Heart left ventricle (tissue), 16 donors: ENCODE data around the gene MUL1. TPM values are rescaled to one million over a fixed set of nuclear protein-coding genes. Genes with fewer than 3 reads are reported as not detected.

ENCODE experiments used
- ATAC-seq, 4 donors: fragments of 200-7000 bp; cut with Tn5 transposase; one replicate each; pipeline ENCODE4 v1.9.1; 2020 to 2022; ENCODE audit warnings: moderate library complexity in 4 of 4, mild to moderate bottlenecking in 3 of 4, moderate number of reproducible peaks in 1 of 4
- DNase-seq, 5 donors: peaks; one replicate each; pipeline ENCODE4 v3.0.0-alpha.2; 2020
- H3K27ac ChIP-seq, 12 donors: fragments of 200-600 bp; sonication (generic) in 4 of 12; one replicate each; pipeline versions ENCODE4 v1.5.0 to v1.8.0; 2016 to 2022; ENCODE audit warnings: mild to moderate bottlenecking in 2 of 12
- H3K27me3 ChIP-seq, 9 donors: fragments of 200-600 bp; sonication (generic) in 2 of 9; one replicate each; pipeline versions ENCODE4 v1.5.1 to v1.8.0; 2016 to 2022; ENCODE audit warnings: mild to moderate bottlenecking in 3 of 9
- H3K36me3 ChIP-seq, 9 donors: fragments of 200-600 bp; sonication (generic) in 2 of 9; one replicate each; pipeline versions ENCODE4 v1.5.0 to v1.8.0; 2018 to 2022; ENCODE audit warnings: mild to moderate bottlenecking in 2 of 9
- H3K4me1 ChIP-seq, 12 donors: fragments of 200-600 bp; sonication (generic) in 4 of 12; one replicate each; pipeline versions ENCODE4 v1.5.0 to v1.8.0; 2016 to 2022; ENCODE audit warnings: mild to moderate bottlenecking in 3 of 12
- H3K4me3 ChIP-seq, 12 donors: fragments of 200-600 bp; sonication (generic) in 4 of 12; one replicate each; pipeline versions ENCODE4 v1.5.0 to v1.8.0; 2017 to 2022; ENCODE audit warnings: mild to moderate bottlenecking in 9 of 12, moderate library complexity in 4 of 12
- H3K9me3 ChIP-seq, 12 donors: fragments of 200-600 bp; sonication (generic) in 4 of 12; one replicate each; pipeline versions ENCODE4 v1.5.0 to v1.8.0; 2016 to 2022; ENCODE audit warnings: mild to moderate bottlenecking in 1 of 12
- POLR2A ChIP-seq, 2 donors: fragments of 450-650 bp; IDR thresholded peaks; one replicate each; pipeline ENCODE4 v1.6.1; 2017; ENCODE audit warnings: antibody characterized with exemption in 2 of 2, mild to moderate bottlenecking in 2 of 2, moderate library complexity in 2 of 2
- WGBS, 4 donors: extraction: QIAGEN DNeasy Blood & Tissue Kit in 2 of 4; methylation state at CpG; one replicate each; pipeline versions ENCODE4 v1.1.5 to v1.1.7; 2013 to 2018; 5-methylcytosine and 5-hydroxymethylcytosine counted together
- intact Hi-C, 10 donors: fragments of 100-400 bp; cut with DNase I; formaldehyde crosslinking; loops; one replicate each; pipeline versions ENCODE4 v1.11.1 to v1.14.2; 2022
- polyA plus RNA-seq, 2 donors: library from polyadenylated mRNA; stranded (reverse); fragments of 200-250 nt; gene quantifications; one replicate each; pipeline ENCODE4 v1.2.3, GENCODE V29; 2013
- total RNA-seq, 9 donors: library from RNA; depleted of rRNA in 2 of 9; stranded (reverse); fragments of >200 nt in 2 of 9; fragmentation: NEBNext Ultra II Directional in 3 of 9; extraction: Animal tissue kit (Norgen Biotek cat#: 25700) in 3 of 9; gene quantifications; one replicate each; pipeline versions ENCODE4 v1.1.0 to v1.2.4, GENCODE V29; 2016 to 2023
- TF ChIP-seq, protein P1 (sequence below), 12 donors: fragments of 200-600 bp; sonication (generic) in 4 of 12; IDR thresholded peaks; one replicate each; pipeline versions ENCODE4 v1.5.0 to v1.8.0; 2018 to 2022; ENCODE audit warnings: antibody characterized with exemption in 12 of 12, mild to moderate bottlenecking in 5 of 12
- donor health status: ischemic (EF 13 %, LVEDD 7.1; RV severe dilation, severe dysfunction).
- donor health status: healthy with polysubstance abuse.
- donor health status: DM: no; HTN: yes; CAD: no.
- donor health status: DM: no; HTN: no; CAD: no.
- donor health status: ischemic (EF 25% LVEDD 6.9; RV normal size, moderate dysfunction).
- donor health status: ischemic (EF 25% LVEDD 5.7; RV mildly dilated, moderate dysfunction).
- donor health status: healthy.
- donor health status: DM: yes; HTN: yes; CAD: no.
- donor health status: ischemic (EF 35%, LVEDD 5.7; RV mildly dilated, moderate dysfunction).
- donor health status: nonischemic (EF 11% LVEDD 7.7; RV severe dilation, severe dysfunction).
- donor health status: DM: yes; HTN: yes; CAD: no.
- donor health status: PGD.
- donor health status: ischemic (EF 29% LVEDD 5.4; RV normal size, mild dysfunction).
- donor health status: nonischemic (EF 23%, LVEDD 6.1; RV moderate dilation, normal function).

The MUL1 gene
- total and polyA plus RNA-seq, 11 donors = 12.4 to 57.3 (median 41.2) TPM

DNA sequence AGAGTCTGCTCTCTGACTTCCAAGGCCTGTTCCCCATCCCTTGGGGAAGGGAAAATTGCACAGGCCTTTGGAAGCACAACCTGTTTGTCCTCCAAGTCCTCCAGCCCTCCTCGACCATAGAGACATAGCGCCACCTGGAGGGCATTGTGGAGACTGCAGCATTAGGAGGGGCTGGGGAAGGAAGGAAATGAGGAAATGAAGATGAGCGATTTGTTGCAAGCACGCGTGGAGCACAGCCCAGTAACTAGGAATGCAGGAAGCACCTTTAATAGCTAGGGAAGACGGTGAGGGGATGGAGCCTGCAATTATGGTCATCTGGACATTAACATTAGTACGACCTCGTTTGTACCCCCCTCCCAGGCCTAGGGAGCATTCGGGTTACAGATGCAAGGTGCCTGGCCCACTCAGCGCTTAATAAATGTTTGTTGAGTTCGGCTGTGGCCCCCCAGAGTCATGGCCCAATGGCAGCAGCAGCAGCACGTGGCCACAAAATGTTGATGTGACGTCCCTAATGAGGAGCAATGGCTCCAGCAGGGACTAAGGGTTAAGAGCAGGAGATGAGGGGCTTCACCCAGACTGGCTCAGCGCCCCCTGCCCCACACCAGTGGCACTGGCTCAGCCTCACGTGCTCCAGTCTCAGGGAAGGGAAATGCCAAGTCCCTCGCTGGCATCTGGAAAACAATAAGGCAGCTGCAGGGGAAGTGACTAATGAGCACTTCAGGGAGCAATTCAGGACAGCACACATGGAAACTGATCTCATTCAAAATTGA lies 13.9 kb downstream of the MUL1 start:
- H3K9me3 ChIP-seq = no peaks in the 10 kb centered on the region
- TF ChIP-seq, protein P1, sequence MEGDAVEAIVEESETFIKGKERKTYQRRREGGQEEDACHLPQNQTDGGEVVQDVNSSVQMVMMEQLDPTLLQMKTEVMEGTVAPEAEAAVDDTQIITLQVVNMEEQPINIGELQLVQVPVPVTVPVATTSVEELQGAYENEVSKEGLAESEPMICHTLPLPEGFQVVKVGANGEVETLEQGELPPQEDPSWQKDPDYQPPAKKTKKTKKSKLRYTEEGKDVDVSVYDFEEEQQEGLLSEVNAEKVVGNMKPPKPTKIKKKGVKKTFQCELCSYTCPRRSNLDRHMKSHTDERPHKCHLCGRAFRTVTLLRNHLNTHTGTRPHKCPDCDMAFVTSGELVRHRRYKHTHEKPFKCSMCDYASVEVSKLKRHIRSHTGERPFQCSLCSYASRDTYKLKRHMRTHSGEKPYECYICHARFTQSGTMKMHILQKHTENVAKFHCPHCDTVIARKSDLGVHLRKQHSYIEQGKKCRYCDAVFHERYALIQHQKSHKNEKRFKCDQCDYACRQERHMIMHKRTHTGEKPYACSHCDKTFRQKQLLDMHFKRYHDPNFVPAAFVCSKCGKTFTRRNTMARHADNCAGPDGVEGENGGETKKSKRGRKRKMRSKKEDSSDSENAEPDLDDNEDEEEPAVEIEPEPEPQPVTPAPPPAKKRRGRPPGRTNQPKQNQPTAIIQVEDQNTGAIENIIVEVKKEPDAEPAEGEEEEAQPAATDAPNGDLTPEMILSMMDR (IDR thresholded peaks at IDR 0.05) = peak; percentile 94 to 98 (median 95)
- no peak for TF ChIP-seq POLR2A (IDR thresholded peaks at IDR 0.05)
- H3K36me3 ChIP-seq = peaks cover 0 to 18% (median 12%) of the 10 kb centered on the region in 9 donors
- 4 to 5% (median 4%) methylated on average over 16 of the region's 16 CpGs for WGBS, 4 donors
- peaks cover 0 to 6% (median 0%) of the 10 kb centered on the region in 9 donors for H3K27me3 ChIP-seq
- H3K4me3 ChIP-seq = no peak overlapping the region
- ATAC-seq = peak; percentile 77 to 90 (median 83)
- peak overlapping the region in 7 of 12 donors; percentile 13 to 71 (median 47) for H3K27ac ChIP-seq
- peaks cover 0 to 24% (median 14%) of the 10 kb centered on the region in 12 donors for H3K4me1 ChIP-seq
- intact Hi-C loops = loop anchor here (1.0 to 10.0 kb wide), 16 partner anchors 117 to 579 kb away; no protein-coding TSS in a partner anchor
- peak; percentile 80 to 89 (median 84) for DNase-seq

DNA sequence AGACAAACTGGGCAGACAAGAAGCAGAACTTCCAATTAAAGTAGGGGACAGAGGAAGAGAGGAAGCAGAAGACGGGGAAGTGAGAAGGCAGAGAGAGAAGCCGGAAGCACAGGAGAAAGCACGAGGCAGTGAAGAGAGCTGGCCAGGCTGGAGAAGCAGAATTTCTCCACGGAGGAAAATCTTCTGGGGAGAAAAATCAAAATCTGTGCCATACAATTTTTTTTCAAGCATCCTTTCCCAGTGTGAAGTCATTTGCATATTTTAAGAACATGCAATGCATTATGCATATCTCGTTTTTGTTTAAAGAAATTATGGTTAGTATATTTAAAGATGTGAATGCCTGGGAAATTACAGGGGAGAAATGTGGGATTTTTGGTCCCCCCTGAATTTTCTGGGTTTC lies 14.6 kb downstream of the MUL1 start:
- ATAC-seq = peak in 1 of 4 donors; percentile 16
- H3K27ac ChIP-seq = peak overlapping the region in 9 of 12 donors; percentile 4 to 71 (median 51)

DNA sequence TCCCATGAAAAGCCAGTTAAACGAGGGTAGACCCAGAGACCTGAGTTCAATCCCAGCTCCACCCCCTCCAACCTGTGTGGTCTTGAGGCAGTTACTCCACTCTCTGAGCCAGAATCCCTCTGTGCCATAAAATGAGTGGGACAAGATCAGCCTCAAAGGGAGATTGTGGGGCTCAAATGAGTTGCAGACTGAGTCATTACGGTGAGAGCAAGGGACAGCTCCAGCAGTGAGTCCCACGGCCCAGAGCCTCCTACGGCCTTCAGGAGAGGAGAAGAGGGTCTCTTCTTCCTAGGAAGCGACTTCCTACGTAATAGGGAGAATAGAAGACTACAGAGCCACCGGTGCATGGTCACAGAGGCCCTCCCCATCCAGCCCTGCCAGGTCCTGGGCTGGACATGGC lies 15.2 kb downstream of the MUL1 start:
- TF ChIP-seq, protein P1 (IDR thresholded peaks at IDR 0.05) = no peak
- TF ChIP-seq POLR2A (IDR thresholded peaks at IDR 0.05) = no peak
- H3K9me3 ChIP-seq = no peaks in the 10 kb centered on the region
- ATAC-seq (no peak), DNase-seq (no peak)
- H3K4me1 ChIP-seq = peaks cover 0 to 24% (median 14%) of the 10 kb centered on the region in 12 donors
- peaks cover 0 to 7% (median 0%) of the 10 kb centered on the region in 9 donors for H3K36me3 ChIP-seq
- 67 to 82% (median 71%) methylated on average over 7 of the region's 7 CpGs for WGBS, 4 donors
- H3K27me3 ChIP-seq = peaks cover 0 to 8% (median 0%) of the 10 kb centered on the region in 9 donors
- intact Hi-C loops = loop anchor here (1.0 to 10.0 kb wide), 15 partner anchors 115 to 578 kb away; no protein-coding TSS in a partner anchor
- peak overlapping the region in 9 of 12 donors; percentile 4 to 71 (median 51) for H3K27ac ChIP-seq
- no peak overlapping the region for H3K4me3 ChIP-seq

More for the DNA sequence above, 14.6 kb downstream of the MUL1 start:
- H3K27me3 ChIP-seq = peaks cover 0 to 6% (median 0%) of the 10 kb centered on the region in 9 donors
- DNase-seq = no peak
- H3K36me3 ChIP-seq = peaks cover 0 to 11% (median 5%) of the 10 kb centered on the region in 9 donors
- TF ChIP-seq, protein P1 (IDR thresholded peaks at IDR 0.05) = no peak
- 27 to 32% (median 29%) methylated on average over 5 of the region's 5 CpGs for WGBS, 4 donors
- H3K9me3 ChIP-seq = no peaks in the 10 kb centered on the region
- intact Hi-C loops = loop anchor here (1.0 to 10.0 kb wide), 15 partner anchors 116 to 579 kb away; no protein-coding TSS in a partner anchor
- H3K4me1 ChIP-seq = peaks cover 0 to 24% (median 14%) of the 10 kb centered on the region in 12 donors
- H3K4me3 ChIP-seq = no peak overlapping the region

DNA sequence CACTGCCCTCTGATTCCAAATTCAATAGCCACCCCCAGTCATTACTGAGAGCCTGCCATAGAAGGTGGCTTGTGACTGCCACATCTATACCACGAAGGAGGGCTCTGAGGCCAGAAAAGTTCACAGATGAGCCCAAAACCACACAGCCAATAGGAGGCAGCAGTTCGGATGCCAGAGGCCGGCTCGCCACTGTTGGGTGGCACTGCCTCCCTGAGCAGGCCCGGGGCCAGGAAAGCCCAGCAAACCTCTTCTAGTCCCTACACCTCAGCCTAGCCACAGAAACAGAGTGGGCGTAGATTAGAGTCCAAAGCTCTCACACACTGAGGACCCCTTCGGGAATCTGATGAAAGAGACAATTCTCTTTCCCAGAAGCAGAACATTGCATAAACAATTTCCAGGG lies 16.1 kb downstream of the MUL1 start:
- peaks cover 0 to 17% (median 5%) of the 10 kb centered on the region in 9 donors for H3K27me3 ChIP-seq
- DNase-seq (no peak), ATAC-seq (no peak)
- peaks cover 0 to 26% (median 15%) of the 10 kb centered on the region in 12 donors for H3K4me1 ChIP-seq
- 72 to 90% (median 83%) methylated on average over 3 to 7 of the region's 7 CpGs for WGBS, 4 donors
- no peak for TF ChIP-seq POLR2A (IDR thresholded peaks at IDR 0.05)
- TF ChIP-seq, protein P1 (IDR thresholded peaks at IDR 0.05) = no peak
- H3K9me3 ChIP-seq = no peaks in the 10 kb centered on the region
- H3K36me3 ChIP-seq = no peaks in the 10 kb centered on the region
- no peak overlapping the region for H3K4me3 ChIP-seq
- no peak overlapping the region for H3K27ac ChIP-seq
- intact Hi-C loops = loop anchor here (2.0 to 10.0 kb wide), 14 partner anchors 115 to 577 kb away; no protein-coding TSS in a partner anchor
